ES-I3 (cell line): ENCODE data around the gene MORF4L2.
"Not testable (repeated sequence)": the region's sequence is repeated elsewhere in the genome, so short reads cannot be mapped to it uniquely, and the experiment has no call there.

Source experiments
- H3K36me3 ChIP-seq: 2 replicates; pipeline ENCODE4 v1.6.1; 2013; ENCODE audit warnings: mild to moderate bottlenecking, low read length, control low read depth, moderate library complexity; ENCODE audit not compliant: insufficient read depth
- H3K4me1 ChIP-seq: 2 replicates; pipeline ENCODE4 v1.6.1; 2013; ENCODE audit warnings: mild to moderate bottlenecking, control low read depth, low read length; ENCODE audit not compliant: insufficient read depth
- H3K9ac ChIP-seq: 2 replicates; pipeline ENCODE4 v1.6.1; 2013; ENCODE audit warnings: low read depth, mild to moderate bottlenecking, low read length, moderate library complexity
- H3K9me3 ChIP-seq: 2 replicates; pipeline ENCODE4 v1.6.1; 2013; ENCODE audit warnings: mild to moderate bottlenecking, low read length, moderate library complexity; ENCODE audit not compliant: control insufficient read depth, insufficient read depth

Gene MORF4L2

DNA sequence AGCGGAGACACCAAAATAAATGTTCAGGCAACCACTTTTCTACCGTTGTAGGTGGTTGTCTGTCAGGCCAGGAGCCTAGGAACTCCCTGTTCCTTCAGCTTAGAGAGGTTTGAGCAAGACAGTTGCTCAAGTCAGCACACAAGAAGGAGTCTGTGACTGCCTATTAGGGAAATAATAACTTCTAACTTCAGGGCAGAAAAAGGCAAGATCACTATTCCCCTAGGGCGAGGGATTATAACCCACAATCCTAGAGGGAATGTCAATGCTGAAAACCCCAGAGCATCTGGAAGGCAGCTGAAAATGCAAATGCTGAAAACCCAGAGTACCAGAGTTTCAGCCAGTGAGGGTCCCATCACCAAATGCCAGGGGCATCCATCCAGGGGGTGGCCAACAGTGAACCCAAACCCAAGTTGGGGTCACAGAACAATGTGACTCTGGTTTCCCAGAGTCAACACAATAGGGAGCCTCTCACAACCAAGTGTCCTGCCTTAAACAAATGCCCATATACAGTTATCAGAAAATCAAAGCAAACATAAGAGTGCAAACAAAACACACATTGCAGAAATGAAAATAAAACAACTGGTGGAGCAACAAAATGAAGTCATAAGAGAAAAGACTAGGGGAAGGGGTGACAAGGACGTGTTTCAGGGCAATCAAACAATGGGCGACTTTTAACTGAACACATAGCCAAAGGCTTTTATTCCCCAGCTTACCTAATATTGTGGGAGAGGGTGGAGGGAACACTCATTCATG lies 27.6 kb downstream of the MORF4L2 start:
- H3K9ac ChIP-seq, result no peak overlapping the region
- H3K4me1 ChIP-seq, result peaks cover 11% of the 10 kb centered on the region; the same call in 1 of the 2 replicates
- 0 out of 2 replicates have a peak, but pooled peaks cover 3% of the 10 kb centered on the region for H3K9me3 ChIP-seq
- no peaks in the 10 kb centered on the region for H3K36me3 ChIP-seq

DNA sequence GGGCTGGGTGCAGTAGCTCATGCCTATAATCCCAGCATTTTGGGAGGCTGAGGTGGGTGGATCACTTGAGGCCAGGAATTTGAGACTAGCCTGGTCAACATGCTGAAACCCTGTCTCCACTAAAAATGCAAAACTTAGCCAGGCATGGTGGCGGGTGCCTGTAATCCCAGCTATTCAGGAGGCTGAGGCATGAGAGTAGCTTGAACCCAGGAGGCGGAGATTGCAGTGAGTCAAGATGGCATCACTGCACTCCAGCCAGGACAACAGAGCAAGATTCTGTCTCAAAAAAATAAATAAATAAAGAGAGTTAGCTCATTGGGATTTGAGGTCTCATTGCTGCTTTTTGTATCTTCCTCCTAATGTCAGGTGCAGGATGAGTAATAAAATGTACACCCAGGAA lies 29.4 kb downstream of the MORF4L2 start:
- not testable (repeated sequence) for H3K4me1 ChIP-seq

DNA sequence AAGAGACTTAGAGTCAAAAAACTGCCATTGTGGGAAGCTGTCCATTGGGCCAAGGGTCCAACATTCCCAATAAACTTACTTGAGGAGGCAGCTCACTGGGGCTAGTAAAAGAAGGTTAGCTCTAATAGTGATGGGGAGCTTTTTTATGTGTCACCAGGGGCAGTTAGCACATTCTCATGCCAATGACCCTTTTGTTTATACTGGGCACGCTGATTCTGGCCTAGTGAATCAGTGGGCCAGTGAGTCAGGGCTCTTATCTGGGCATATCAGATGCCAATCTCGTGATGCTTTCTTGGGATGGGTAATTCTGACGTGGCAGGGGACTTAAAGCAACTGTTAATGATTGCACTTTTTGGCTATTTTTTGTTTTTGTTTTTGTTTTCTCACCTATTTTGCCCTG lies 29.9 kb downstream of the MORF4L2 start:
- Histone ChIP-seq H3K36me3 (no peaks in the 10 kb centered on the region), H3K4me1 (0 out of 2 replicates have a peak, but pooled peaks cover 5% of the 10 kb centered on the region), H3K9me3 (0 out of 2 replicates have a peak, but pooled peaks cover 3% of the 10 kb centered on the region), H3K9ac (no peak overlapping the region)

More for the DNA sequence above, 29.4 kb downstream of the MORF4L2 start:
- H3K9ac ChIP-seq, H3K36me3 ChIP-seq, H3K9me3 ChIP-seq: not testable (repeated sequence)

DNA sequence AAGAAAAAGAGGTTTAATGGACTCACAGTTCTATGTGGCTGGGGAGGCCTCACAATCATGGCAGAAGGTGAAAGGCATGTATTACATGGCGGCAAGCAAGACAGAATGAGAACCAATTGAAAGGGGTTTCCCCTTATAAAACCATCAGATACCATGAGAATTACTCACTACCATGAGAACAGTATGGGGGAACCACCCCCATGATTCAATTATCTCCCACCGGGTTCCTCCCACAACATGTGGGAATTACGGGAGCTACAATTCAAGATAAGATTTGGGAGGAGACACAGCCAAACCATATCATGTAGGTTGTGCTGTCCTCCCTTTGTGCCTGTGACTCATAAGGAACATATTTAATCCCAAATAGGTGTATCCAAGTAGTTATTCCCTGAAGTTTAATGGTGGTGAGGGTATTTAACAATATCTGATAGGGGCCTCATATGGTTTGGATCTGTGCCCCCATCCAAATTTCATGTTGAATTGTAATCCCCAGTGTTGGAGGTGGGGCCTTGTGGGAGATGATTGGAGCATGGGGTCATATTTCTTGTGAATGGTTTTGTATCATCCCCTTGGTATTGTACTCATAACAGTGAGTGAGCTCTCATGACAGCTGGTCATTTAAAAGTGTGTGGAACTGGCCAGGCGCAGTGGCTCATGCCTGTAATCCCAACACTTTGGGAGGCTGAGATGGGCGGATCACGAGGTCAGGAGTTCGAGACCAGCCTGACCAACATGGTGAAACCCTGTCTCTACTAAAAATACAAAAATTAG lies 31.1 kb downstream of the MORF4L2 start:
- not testable (repeated sequence) for H3K9me3 ChIP-seq, H3K9ac ChIP-seq, H3K36me3 ChIP-seq, H3K4me1 ChIP-seq

DNA sequence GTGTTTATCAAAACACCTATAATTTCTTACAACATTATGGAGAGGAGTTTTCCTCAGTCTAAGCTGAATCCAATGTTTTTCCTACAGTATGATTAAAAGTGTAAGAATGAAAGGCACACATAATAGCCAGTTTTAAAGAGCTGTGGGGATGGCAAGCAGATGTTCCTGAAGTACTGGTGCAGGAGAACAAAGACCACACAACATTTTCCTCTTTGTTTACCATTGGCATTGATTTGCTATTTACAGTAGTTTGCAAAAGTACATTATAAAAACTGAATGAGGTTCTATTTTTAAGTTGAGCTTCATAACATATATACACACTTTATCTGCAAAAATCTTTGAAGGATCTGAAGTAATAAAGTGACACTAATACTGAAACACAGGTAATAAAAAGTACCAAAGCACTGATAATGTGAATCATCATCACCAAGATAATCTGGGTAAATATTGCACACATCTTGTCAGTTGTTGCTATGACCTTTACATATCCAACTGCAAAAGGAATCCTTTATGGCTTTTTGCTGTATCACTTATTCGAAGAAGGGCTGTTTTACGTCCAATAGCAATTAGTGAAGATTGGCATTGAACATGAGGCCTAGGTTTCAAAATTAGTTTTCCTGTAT lies 35.2 kb downstream of the MORF4L2 start:
- H3K36me3 ChIP-seq, result no peaks in the 10 kb centered on the region
- H3K4me1 ChIP-seq, result no peaks in the 10 kb centered on the region
- H3K9ac ChIP-seq, result no peak overlapping the region
- peaks cover 3% of the 10 kb centered on the region for H3K9me3 ChIP-seq

DNA sequence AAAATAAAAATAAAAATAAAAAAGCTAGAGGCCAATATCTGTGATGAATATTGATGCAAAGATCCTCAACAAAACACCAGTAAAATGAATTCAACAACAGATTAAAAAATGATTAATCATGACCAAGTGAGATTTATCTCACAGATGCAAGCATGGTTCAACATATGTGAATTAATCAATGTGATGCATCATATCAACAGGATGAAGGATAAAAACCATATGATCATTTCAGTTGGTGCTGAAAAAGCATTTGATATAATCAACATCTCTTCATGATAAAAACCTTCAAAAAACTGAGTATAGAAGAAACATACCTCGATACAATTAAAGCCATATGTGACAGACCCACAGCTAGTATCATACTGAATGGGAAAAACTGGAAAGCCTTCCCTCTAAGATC lies 38.9 kb downstream of the MORF4L2 start:
- Histone ChIP-seq H3K9me3 (no peaks in the 10 kb centered on the region; the same call in none of the 2 replicates), H3K9ac (no peak overlapping the region), H3K36me3 (no peaks in the 10 kb centered on the region), H3K4me1 (no peaks in the 10 kb centered on the region)

DNA sequence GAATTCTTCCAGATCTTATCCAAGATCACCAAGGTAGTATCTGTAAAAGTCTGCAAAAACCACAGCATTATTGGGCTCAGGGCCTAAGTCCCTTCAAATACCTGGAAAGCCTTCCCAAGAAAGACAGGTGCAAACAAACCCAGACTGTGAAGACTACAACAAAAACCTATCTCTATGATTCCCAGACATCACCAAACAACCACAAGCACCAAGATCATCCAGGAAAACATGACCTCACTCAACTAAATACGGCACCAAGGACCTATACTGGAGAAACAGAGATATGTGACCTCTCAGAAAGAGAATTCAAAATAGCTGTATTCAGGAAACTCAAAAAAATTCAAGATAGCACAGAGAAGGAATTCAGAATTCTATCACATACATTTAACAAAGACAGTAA lies 42.4 kb downstream of the MORF4L2 start:
- H3K9ac ChIP-seq, result no peak overlapping the region
- no peaks in the 10 kb centered on the region for H3K36me3 ChIP-seq

DNA sequence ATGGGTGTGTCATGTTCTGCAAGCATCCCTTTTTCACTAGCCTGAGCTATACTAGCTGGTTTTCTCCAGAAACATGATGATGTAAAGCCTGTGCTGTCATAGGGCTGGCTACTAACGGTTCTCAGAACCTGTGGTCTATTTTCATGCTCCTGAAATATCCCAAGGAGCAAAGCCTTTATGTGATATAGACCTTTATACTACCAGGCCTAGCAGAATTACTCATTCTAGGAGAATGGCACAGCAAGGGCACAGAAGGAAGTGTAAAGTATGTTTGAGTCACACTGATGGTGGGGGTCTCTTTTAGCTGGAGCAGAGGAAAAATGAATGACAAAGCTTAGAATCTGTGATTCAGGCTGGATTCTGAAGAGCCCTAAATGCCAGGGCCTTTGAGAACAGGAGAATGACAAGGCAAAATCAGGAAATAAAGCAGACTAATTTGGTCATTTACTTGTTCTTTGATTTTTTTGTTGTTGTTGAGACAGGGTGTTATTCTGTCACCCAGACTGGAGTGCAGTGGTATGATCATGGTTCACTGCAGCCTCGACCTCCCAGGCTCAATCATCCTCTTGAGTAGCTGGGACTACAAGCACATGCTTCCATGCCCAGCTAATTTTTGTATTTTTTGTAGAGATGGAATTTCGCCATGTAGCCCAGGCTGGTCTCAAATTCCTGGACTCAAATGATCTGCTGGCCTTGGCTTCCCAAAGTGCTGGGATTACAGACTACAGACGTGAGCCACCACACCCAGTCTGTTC lies 45.9 kb downstream of the MORF4L2 start:
- Histone ChIP-seq H3K9me3 (no peaks in the 10 kb centered on the region), H3K36me3 (no peaks in the 10 kb centered on the region), H3K4me1 (peaks cover 26% of the 10 kb centered on the region), H3K9ac (no peak overlapping the region)

More for the DNA sequence above, 42.4 kb downstream of the MORF4L2 start:
- Histone ChIP-seq H3K4me1 (peaks cover 21% of the 10 kb centered on the region), H3K9me3 (no peaks in the 10 kb centered on the region; the same call in none of the 2 replicates)

DNA sequence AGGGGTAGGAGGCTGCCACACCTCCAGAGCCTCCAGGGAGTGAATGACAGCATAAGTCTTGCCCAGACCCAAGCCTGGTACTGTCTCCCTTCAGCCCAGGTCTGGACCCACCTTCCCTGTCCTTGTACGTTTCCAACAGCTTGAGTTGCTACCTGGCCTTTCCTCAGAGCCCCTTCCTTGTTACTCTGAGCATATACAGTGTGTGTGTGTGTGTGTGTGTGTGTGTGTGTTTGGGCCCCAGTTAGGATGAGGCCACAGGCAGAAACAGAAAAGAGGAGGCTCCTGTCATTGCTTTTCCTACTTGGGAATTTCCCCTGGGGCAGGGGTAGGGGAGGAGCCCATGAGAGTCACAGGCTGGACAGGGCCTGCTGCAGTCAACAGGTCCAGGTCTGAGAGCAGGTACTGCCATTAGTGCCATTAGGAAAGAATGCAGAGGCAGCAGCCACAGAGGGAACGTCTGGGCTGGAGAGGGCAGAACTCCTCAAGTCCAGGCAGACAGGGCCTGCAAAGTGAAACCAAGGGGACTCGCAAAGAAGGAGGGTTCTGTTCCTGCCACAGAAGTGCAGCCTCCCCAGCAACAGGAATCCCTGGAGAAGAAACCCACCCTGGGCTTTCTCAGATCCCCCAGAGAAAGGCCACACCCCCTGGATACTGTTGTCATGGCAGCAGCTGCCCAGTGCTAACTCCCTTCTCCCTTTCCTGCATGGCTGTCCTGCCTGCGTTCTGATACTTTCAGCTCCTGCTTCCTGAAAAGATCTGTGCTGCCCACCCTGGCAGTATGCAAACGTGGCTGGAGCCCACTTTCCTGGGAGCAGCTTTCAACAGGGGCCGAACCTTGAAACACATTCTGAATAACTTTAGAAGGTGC lies 47.8 kb downstream of the MORF4L2 start:
- H3K9me3 ChIP-seq, H3K9ac ChIP-seq, H3K36me3 ChIP-seq: not testable (repeated sequence)
- peaks cover 26% of the 10 kb centered on the region for H3K4me1 ChIP-seq

DNA sequence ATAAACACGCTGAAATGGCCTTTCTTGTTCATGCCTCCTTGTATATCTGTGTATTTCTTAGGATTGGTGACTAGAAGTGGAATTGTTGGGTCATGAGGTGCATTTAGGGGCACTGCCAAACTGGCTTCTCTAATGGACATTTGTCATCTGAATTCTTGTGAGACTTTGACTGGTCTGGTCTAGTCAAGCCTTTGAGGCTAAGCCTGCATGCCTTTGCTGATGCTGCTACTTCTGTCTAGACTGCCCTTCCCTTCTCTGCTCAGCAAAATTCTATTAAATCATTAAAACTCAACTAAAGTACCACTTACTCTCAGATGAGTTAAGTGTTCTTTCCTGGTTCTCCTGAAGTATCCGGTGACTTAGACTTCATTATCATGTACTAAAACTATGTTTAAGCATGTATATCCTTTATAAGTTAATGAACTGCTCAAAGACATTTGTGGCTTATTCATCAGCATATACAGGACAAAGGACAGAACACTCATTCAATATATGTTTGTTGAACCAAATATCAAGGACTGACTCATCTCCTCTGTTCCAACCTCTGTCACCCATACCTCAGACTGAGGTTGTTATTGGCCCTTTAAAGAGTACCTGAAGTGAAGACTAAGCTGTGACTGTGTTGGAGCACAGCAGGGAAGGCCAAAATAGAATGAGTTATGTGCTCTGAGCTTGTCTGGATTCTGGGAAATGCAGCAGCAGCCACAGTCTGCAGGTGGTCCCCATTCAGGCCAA lies 48.7 kb downstream of the MORF4L2 start:
- Histone ChIP-seq H3K4me1 (peaks cover 26% of the 10 kb centered on the region), H3K9ac (no peak overlapping the region)

DNA sequence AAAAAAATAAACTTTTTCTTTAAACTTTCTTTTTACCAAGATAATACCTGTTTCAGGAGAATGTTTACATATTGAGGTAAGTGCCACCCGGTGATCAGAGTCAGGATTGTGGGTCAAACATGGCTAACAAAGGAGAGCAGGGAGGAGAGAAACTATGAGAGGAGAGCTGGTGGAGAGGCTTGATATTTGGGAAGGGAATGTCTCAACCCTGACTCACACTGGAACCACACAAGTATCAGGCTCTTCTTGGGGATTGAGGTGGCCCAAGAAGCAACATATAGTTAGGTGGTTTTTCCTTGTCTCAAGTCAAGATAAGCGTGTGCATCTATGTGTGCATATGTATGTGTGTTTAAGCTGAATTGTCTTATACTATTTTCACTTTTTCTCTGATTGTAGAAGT lies 51.1 kb downstream of the MORF4L2 start:
- Histone ChIP-seq H3K9me3 (no peaks in the 10 kb centered on the region), H3K9ac (no peak overlapping the region)

More for the DNA sequence above, 48.7 kb downstream of the MORF4L2 start:
- no peaks in the 10 kb centered on the region for H3K36me3 ChIP-seq
- no peaks in the 10 kb centered on the region for H3K9me3 ChIP-seq

DNA sequence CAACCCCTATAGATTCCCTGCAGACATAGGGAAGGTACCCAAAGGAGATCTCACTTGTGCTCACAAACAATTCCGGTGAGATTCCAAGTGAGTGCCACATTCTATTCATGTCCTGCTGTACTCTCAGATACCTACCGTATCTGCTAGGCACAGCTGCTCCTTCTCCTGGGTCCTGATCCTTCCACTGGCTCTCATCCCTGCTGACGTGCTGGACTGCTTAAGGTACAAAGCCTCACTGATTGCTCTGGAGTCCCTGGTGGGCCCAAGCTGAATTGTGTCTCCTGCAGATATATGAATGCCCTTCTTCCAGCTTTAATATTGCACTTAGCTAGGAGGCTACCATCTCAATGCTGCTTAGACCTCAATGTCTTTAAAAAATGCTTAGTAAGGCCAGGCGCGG lies 55.4 kb downstream of the MORF4L2 start:
- H3K36me3 ChIP-seq, result no peaks in the 10 kb centered on the region
- no peak overlapping the region for H3K9ac ChIP-seq
- H3K4me1 ChIP-seq, result peaks cover 5% of the 10 kb centered on the region; the same call in 1 of the 2 replicates
- no peaks in the 10 kb centered on the region for H3K9me3 ChIP-seq

More for the DNA sequence above, 51.1 kb downstream of the MORF4L2 start:
- no peaks in the 10 kb centered on the region for H3K36me3 ChIP-seq
- peaks cover 14% of the 10 kb centered on the region for H3K4me1 ChIP-seq

DNA sequence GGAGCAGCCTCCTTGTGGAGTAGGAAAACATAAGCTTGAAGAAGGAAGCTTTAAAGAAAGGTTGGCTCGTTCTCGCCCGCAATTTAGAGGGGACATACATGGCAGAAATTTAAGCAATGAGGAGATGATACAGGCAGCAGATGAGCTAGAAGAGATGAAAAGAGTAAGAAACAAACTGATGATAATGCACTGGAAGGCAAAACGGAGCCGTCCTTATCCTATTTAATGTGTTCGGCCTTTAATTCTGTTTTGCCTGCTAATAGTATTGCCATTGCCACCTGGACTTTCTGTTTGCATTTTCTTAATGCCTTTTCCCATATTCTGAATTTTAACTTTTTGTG lies 56.4 kb downstream of the MORF4L2 start:
- Histone ChIP-seq H3K9ac (peak overlapping the region; percentile 95), H3K4me1 (peaks cover 7% of the 10 kb centered on the region), H3K36me3 (no peaks in the 10 kb centered on the region), H3K9me3 (no peaks in the 10 kb centered on the region)
